HG02610 (cell line): ENCODE measurements around the gene CDH12.
"Not testable (repeated sequence)": the region's sequence is repeated elsewhere in the genome, so short reads cannot be mapped to it uniquely, and the experiment has no call there.

ENCODE experiments used
- ATAC-seq: cut with Tn5 transposase; IDR thresholded peaks from one replicate; pipeline ENCODE4 v1.9.1; 2021; ENCODE audit warnings: mild to moderate bottlenecking, moderate library complexity; ENCODE audit not compliant: unreplicated experiment

CDH12 gene

DNA sequence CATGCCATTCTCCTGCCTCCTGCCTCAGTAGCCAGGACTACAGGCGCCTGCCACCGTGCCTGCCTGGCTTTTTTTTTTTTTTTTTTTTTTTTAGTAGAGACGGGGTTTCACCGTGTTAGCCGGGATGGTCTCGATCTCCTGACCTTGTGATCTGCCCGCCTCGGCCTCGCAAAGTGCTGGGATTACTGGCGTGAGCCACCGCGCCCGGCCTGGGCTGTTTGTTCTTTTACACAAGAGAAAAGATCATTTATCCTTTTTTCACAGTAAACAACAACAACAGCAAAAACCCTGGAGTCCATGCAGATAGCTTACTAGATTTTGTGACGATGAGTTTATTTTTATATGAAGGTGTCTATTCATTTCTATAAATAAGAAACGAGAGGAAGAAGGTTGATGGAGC is 538.1 kb downstream of the CDH12 start:
- not testable (repeated sequence) for ATAC-seq

DNA sequence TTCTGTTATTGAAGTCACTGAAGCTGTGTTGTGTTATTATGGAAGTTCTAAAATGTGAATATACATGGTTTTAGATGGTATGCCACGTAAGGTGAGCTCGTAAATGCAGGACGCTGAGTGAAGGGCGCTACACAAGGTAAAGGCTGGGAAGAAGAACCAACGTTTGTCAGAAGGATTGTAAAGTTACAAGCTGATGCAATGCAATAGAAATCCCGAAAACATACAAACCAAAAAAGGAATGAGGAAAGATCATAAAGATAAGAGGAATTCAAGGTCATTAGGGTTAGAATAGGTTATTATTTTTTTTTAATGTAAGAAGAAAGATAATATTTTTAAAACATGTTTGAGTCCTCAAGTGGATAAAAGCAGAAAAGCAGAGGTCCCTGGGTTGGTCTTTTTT is 538.6 kb downstream of the CDH12 start:
- ATAC-seq, result no peak

DNA sequence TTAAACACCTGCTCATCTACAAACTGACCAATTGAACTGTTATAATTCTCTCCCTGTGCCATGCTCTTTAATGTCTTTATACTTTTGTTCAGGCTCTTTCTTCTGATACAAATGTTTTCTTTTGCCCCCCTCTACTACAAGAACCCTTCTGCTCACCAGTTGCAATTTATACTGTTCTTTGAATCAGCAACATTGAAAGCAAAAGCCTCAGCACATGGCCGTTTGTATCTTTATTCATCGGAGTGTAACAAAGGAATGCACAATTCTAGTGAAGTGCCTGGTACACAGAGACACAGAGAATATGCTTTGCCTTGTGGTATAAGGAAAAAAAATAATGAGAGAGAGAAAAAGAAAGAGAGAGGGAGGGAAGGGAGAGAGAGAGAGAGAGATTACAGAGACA is 547.1 kb downstream of the CDH12 start:
- ATAC-seq, result no peak

DNA sequence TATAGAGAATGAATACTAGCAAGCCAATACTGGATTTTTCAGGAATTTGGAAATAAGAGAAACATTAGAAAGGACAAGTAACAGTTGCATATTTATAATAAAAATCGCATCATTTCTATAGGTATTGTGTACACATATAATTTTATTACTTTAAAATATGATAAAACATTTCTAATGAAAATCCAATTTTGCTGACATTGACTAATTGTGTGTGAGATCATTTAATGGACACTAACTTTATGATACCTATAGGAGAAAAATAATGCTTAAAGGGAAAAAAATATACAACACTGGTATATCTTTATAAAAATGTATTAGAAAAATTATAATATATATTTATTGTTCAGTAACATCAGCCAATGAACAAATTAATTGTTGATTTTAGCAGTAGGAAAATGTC is 557.3 kb downstream of the CDH12 start:
- no peak for ATAC-seq

DNA sequence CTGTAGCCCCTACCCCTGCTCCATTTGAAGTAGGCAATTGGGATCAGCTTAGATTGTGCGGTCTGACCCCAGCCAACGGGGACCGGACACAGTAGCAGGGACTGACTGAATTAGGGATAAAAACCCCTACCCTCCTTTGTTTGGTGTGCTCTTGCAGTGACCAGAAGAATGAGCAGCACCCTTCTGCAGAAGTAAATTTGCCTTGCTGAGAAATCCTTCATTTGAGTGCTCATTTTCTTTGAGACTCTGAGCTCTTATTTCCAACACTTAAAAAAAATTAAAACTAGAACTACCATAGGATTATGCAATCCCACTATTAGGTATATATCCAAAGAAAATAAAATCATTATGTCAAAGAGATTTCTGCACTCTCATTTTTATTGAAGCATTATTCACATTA is 560.0 kb downstream of the CDH12 start:
- ATAC-seq, result no peak

DNA sequence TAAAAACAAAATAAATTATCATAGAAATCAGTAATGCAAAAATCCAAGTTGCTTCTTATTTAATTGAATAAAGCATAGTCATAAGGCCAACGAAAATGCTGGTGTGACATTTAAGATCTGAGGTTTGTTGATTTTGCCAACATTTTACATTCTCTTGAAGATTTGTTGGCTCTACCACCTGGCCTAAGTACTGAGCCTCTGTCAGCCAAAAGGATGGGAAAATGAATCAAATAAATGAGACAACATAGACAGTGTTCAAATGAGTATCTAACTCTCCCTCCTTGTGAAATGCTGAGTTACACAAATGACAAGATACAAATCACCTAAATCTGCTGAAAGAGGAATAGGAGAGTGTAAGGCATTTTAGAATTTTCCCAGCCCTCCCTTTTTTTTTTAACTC is 575.0 kb downstream of the CDH12 start:
- ATAC-seq, result no peak

DNA sequence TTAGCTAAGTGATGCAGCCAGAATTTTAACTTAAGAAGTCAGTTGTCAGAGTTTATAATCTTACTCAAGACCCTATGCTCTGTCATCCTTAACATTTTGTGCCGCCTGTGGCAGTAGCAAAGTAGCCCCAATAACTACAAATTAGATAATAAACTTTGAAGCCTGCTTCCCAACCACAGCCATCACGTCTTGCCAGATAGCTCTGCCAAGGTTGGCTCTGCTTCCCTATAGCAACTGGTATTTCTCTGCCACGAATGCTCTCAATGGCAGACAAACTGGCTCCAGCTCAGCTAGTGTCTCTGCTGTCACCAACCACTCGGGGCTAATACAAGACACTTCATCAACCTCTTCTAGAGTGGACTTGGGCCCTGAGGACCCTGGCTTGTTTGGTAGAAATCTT is 576.1 kb downstream of the CDH12 start:
- ATAC-seq, result no peak

DNA sequence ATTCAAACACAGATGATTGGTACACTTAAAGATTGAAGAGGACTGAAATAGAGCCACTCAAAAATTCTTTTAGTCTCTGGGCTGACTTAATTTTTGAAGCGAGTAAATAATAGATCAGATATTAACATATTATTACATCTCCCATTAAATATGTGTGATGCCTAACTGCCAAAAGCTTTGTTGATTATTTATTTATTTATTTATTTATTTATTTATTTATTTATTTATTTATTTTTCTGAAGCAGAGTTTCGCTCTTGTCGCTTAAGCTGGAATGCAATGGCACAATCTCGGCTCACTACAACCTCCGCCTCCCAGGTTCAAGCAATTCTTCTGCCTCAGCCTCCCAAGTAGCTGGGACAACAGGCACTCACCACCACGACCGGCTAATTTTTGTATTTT is 587.3 kb downstream of the CDH12 start:
- not testable (repeated sequence) for ATAC-seq

DNA sequence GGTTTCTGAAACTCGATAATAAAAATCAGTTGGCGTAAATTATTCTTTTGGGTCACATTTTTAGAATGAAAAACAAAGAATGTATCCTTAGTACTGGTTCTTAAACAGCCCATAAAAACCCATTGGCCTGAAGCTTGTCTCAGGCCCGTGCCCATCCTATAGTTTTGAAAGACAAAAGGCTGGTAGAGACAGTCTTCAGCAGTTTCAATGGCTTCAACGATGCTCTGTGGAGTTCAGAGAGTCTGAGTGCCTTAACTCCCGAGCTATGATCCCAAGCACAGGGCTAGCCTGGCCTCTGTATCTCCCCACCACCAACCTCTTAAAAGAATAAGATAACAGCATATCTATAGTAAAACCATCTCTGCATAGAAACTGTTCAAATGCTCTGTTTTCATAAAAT is 595.0 kb downstream of the CDH12 start:
- ATAC-seq, result no peak

DNA sequence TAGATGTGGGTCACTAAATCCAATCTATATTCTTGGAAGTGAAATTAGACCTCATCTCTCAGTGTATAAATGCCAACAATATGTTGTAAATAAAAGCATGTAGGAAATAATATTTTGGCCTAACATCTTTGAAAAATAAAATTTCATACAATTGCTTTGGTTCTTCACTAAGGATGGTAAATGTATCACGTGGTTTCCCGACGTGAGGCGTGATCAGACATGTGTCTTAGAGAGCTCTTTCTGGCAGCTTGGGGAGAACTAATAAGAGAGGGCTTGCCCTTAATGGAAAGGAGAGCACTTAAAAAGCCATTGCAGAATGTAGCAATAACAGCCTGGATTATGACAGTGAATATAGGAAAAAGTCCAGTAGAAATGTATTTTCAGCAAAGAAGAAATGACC is 602.6 kb downstream of the CDH12 start:
- no peak for ATAC-seq

DNA sequence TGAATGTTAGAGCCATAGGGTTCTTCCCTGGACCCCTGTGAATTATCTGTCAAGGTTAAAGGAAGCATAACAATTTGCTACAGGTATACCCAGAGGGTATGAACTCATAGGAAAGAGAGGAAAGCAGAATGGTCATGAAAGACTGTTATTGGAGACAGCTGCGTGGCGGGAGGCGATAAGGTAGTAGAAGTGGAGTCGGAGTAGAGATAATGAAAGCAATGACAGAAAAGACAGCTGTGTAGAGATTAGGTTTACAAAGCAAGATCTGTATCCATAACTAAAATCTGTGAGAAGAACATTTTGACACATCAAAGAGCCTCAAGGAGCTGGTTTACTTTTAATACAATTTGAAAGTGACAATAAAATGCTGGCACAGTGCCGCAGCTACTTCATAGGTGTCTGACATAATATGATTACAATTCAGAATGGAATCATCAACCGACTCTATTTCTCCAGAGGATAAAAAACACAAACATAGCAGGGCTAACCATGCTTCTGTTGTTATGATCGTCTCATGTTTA is 603.9 kb downstream of the CDH12 start:
- no peak for ATAC-seq

DNA sequence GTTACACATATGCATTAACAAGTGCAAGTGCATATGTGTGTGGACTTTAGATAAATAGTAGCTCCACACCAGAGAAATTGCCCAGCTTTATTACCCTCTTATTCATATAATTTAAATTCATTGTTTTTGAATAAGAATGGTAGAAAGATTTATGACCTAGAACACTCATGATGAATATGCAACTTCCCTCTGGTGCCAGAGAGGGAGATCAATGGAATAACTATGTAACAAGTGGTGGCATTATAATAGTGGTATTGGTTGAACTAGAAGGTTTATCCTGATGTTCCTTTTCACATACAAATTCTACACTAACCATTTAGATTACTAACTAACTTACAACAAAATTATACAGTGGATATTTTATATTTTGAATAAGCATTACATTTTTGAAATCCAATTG is 607.4 kb downstream of the CDH12 start:
- no peak for ATAC-seq

DNA sequence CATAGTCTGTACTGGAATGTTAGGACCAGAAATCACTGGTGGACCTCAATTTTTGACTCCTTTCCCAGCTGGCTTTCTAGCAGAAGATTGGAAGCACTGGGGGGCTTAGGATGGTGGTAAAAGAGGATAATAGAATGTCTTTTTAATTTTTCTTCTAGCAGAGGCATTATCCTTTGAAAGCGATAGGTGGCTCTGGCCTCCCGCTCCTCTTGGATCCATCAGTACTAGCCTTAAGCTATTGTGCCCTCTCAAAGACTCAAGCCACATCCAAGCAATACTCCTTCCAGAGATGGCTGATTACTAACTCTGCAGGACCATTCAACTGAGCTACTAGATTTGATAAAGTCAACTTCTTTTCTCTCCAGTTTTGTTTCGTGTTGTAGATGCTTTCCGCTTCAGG is 610.6 kb downstream of the CDH12 start:
- no peak for ATAC-seq

DNA sequence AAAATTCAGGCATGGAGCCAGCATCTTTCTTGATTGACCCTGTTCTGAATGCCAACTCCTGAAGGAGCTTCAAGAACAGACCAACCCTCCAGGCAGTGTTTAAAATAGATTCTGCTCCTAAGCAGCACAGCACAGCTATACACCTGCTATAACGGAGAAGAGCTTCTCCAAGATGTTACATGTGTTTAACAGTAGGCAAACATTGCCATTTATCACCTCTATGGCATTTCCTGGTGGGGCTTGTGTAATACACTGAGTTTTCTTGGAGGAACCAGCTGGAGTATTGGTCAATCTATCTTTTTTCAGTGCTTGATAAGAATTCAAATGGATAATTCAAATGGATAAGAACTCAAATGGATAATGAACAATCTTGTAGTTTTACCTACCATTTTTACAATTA is 615.1 kb downstream of the CDH12 start:
- no peak for ATAC-seq

DNA sequence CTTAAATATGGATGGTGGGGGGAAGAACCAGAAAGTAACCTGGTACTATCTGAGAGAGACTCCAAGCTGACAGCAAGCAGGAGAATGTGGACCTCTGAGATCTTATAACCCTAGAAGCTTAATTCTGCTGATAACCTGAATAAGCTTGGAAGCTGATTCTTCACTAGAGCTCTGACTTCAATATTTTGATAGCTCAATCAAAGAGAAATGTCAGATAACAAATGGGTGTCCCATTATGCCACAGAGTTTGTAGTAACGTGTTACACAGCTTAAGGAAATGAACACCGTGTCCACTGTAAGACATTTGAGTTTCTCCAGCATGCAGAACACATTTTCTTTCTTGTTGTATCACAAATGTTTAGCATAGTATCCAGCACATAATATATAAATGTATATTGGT is 626.7 kb downstream of the CDH12 start:
- ATAC-seq, result no peak

DNA sequence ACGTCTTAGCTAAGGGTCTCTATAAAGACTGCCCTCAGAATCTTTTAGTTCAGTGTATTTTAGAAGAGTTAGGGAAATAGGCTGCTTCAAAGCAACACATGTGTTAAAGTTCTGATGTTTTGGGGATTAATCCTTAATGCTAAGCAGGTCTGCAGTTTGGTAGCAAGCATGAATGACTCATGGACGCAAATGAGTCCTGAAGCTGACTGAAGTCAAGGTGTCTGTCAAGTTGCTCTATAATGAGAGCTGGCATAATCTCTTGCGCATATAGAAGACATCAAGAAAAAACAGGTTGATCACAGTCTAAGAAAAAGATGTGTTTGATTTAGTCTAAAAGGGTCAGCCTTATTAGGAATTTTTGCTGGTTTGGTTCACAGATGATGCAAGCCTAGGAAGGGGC is 630.1 kb downstream of the CDH12 start:
- ATAC-seq, result no peak

DNA sequence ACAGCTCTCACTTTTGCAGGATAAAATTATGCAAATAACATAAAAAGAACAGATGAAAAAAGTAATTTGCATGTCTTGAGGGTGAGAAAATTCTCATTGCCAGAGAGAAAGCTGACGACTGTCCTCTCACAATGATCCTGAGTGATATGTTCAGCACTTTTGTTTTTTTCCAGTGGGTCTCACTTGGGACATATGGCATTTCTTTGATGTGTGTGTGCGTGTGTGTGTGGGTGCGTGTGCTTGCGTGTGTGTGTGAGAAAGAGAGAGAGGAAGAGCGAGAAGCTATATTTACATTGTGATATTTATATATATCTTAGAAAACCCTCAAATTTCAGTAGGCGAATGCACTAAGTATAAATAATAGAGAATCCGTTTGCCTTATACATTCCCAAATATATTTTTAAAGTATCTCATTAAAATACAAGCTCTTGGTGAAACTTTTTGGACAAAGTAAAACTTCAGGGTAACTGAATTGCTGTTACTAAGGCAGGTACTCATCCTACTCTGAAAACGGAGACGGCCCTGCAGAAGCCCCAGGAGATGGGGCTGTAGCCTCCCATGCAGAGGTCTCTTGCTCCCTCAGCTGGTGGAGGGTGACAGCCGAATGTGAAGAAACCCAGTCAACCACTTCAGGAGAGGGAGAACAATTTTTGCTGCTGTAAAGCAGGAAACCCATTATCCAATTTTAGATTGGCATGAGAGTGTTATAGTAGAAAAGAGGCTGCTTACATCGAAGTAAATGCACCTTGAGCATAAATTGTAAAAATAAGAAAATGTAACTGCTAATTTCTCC is 639.2 kb downstream of the CDH12 start:
- ATAC-seq, result peak; percentile 63

DNA sequence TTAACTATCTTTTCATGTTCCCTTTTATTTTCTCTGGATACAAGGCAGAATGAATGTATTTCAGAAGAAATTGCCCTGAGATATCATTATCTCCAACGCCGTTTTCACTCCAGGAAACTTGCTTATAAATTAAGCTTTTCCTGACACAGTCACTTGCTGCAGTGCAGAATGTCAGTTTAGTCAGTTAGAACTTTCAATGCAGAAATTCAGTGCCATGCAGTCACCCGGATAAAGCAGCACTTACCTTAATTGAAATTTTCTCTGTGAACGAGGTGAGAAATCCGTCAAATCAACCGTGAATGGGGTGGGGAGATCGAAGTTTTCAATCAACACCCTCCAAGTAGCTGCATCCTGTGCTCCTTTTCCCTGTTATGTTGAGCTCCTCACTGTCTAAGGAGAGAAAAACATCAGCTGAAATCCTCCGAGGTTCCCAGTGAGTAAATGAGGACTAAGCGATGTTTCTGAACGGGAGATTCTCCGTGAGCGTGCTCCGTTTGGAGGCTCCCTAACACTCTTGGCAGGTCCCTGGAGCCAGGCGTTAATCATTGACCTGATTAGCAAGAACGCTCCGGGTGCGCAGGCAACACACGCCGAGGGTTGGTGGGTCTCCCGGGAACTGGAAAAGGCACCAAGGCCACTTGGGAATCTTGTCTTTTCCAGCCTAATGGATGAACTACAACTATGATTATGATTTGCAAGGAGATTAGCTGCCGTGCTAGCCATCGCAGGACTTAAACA is 640.7 kb downstream of the CDH12 start:
- not testable (repeated sequence) for ATAC-seq

DNA sequence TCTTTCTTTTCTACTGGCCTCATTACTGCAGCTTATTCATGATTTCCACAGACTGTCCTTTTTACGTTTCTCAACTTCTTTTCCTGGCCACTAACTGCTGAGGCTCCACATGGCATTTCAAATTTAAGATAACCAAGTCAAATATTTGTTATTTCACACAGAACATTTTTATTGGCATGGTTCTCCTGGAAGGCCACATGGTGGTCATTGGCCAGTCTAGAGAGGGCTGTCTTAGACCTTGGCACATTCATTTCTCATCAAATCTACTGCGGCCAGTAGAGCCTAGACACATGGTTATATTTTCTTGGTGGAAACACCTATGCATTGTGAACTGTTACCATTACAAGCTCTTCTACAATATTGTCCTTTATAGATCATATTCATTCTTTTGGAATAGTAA is 644.7 kb downstream of the CDH12 start:
- not testable (repeated sequence) for ATAC-seq

DNA sequence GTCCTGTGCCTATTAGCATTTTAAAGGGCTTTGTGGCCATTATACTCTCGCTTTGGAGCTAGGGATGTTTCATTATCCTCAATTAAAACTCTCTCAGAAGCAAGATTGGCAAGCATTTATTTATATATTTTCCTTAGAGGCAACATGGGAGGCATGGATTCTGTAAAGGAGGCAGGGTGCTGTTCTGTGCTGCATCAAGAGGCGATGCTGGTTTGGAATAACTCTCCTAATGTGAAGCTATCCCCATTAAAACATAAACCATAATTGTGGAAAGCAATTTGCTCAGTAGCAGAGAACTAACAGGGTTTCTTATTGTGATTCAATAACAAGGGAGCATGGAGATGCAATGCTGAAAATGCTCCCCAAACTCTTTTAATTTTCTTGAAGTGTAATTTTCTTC is 664.5 kb downstream of the CDH12 start:
- not testable (repeated sequence) for ATAC-seq

DNA sequence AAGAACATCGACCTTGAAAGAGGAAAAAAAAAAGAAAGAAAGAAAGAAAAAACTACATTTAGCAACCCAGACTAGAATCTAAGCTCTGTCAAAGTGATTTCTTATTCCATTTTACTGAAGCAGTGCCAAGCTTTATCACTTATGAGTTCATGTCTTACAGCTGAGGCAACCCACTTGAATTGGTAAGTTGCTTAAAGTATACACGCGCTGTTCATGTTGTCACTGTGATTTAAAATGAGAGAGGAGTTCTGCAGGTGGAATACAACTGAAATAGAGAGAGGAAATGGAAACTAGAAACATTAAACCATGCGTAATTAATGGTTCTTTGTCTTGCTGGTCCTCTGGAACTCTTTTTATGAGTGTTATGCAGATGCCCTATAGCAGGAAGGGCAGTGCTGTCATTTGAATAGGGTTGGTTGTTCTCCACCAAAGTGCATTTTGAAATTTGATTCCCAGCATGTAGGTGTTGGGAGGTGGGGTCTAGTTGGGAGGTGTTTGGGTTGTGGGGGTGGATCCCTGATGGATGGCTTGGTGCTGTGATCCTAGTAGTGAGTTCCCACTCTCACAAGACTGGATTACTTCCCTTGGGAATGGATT is 665.4 kb downstream of the CDH12 start:
- ATAC-seq, result not testable (repeated sequence)

DNA sequence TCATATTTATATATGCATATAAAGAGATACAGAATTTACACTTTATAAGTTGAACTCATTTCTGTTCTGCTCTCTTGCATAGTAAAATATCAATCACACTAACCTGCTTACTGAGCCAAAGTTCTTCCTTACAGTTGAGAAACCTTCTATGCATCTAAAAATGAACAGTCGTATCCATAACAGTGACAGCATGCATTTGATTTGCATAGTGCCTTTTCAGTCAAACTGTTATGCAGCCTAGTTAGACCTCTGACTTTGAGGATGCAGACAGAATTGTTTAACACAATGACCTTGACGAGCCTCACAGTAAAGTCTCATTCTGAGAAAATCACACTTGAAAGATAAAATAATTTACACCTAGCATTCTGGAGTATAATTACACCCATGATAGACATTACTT is 683.9 kb downstream of the CDH12 start:
- not testable (repeated sequence) for ATAC-seq
